GM19328 (cell line): Measurements from ENCODE around the gene SHISA8.
"Not testable (repeated sequence)": the region's sequence is repeated elsewhere in the genome, so short reads cannot be mapped to it uniquely, and the experiment has no call there.

ENCODE experiments used
- ATAC-seq: cut with Tn5 transposase; IDR thresholded peaks from one replicate; pipeline ENCODE4 v1.9.1; 2021; ENCODE audit warnings: mild to moderate bottlenecking, moderate library complexity; ENCODE audit not compliant: unreplicated experiment

The SHISA8 gene

GRCh38 chr22:41900652-41901312 lies 14.1 kb downstream of the SHISA8 start:
- no peak for ATAC-seq

- ATAC-seq = no peak
Observed at GRCh38 chr22:41899992-41900651, 14.8 kb downstream of the SHISA8 start.

GRCh38 chr22:41899110-41899509 lies 15.8 kb downstream of the SHISA8 start:
- ATAC-seq = no peak

GRCh38 chr22:41898645-41899044 lies 16.2 kb downstream of the SHISA8 start:
- ATAC-seq = no peak

GRCh38 chr22:41893591-41894375 lies 21.1 kb downstream of the SHISA8 start:
- no peak for ATAC-seq

GRCh38 chr22:41892721-41893120 lies 22.2 kb downstream of the SHISA8 start:
- no peak for ATAC-seq

- no peak for ATAC-seq
Observed at GRCh38 chr22:41891407-41891806, 23.5 kb downstream of the SHISA8 start.

- no peak for ATAC-seq
Observed at GRCh38 chr22:41888627-41889200, 26.2 kb downstream of the SHISA8 start.

- ATAC-seq = no peak
Observed at GRCh38 chr22:41885516-41885915, 29.4 kb downstream of the SHISA8 start.

- ATAC-seq = no peak
Observed at GRCh38 chr22:41885116-41885515, 29.8 kb downstream of the SHISA8 start.

GRCh38 chr22:41883400-41883799 lies 31.5 kb downstream of the SHISA8 start:
- no peak for ATAC-seq

GRCh38 chr22:41880653-41881052 lies 34.2 kb downstream of the SHISA8 start:
- no peak for ATAC-seq

GRCh38 chr22:41876675-41877074 lies 38.2 kb downstream of the SHISA8 start:
- ATAC-seq = no peak

GRCh38 chr22:41876275-41876674 lies 38.6 kb downstream of the SHISA8 start:
- ATAC-seq = no peak

GRCh38 chr22:41875531-41876270 lies 39.2 kb downstream of the SHISA8 start:
- no peak for ATAC-seq

- no peak for ATAC-seq
Observed at GRCh38 chr22:41874090-41874489, 40.8 kb downstream of the SHISA8 start.

GRCh38 chr22:41873391-41873790 lies 41.5 kb downstream of the SHISA8 start:
- no peak for ATAC-seq

GRCh38 chr22:41870786-41871185 lies 44.1 kb downstream of the SHISA8 start:
- no peak for ATAC-seq

- not testable (repeated sequence) for ATAC-seq
Observed at GRCh38 chr22:41870081-41870480, 44.8 kb downstream of the SHISA8 start.

GRCh38 chr22:41868556-41868955 lies 46.3 kb downstream of the SHISA8 start:
- ATAC-seq = no peak

GRCh38 chr22:41863472-41863871 lies 51.4 kb downstream of the SHISA8 start:
- ATAC-seq = no peak
